Activated CD4-positive, CD25-positive, alpha-beta regulatory T cell treated with anti-CD3 and anti-CD28 coated beads, Interleukin-2, amount 50 U/mL, for 16 hours (primary cell): ENCODE data around the gene IFNG.

Experiments used
- DNase-seq: peaks from one replicate; pipeline ENCODE4 v3.0.0-alpha.2; 2020; ENCODE audit warnings: low read depth, low spot score

IFNG gene

DNA sequence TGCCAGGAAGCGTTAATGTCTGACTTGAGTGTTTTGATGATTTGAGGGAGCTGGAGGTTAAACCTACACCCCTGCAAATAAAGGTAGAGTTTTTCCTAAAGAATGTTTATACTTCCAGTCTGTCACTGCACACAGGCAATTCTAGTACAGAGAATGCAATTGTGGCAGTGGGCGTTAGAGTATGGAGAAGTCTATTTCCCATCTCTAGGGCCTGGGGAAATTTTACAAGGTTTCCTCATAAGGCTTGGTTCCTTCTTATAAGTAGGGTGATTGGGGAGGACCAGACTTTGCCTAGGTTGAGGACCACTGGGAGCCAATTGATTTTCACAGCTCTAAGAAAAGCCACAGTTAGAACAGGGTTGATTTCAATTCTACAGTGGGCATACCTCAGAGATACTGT lies 44.3 kb downstream of the IFNG start:
- DNase-seq, result no peak

DNA sequence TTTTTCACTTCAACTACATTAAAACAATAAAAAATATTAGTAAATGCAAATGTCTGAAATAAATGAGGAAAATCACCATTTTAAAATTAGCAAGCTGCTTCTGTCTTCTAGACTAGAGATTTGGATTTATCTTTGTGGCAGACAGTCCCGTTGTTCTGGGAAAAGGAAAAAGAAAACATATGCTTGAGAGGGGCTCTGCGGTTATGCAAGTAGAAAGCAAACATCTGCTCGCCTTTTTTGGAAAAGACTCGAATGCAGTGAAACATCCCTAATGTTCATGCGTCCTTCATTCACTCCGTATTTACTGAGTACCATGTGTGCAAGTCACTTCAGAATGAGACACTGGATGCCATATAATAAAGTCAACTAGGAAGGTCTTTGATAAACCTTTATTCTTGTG lies 44.9 kb downstream of the IFNG start:
- no peak for DNase-seq

DNA sequence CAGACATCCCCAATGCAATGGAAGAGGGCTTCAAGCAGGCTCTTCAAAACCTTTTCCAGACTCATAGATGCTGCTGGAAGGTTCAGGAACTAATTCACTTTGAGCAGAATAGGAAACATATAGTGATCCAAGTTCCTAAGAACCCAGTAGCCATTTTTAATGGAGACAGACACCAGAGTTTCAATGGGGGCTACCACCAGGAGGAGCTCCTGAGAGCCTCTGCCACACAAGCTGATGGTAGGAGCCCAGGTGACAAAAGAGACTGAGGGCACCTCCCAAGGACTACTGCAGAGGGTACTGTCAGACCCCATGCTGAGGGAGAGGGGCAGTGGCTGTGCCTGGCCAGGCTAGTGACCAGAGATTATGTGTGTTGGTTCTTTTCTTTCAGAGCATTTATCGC lies 45.9 kb downstream of the IFNG start:
- no peak for DNase-seq

DNA sequence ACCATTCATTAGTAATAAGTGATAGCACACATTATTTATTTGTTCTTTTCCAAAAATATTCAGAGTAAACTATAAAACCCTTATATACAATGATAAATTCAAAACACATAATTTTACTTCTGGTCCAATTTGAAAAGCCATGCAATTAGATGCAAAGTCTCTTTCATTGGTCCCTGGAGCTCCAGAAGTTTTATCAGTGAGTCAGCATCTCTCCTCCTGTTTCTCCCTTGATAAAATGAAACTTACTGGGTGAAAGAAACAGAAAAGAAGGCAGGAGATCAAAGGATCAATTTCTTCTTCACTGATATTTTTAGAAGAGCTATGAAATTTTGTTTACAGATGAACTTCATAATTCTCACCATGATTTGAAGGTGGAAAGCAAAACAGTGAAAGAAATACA lies 47.5 kb downstream of the IFNG start:
- DNase-seq, result no peak

DNA sequence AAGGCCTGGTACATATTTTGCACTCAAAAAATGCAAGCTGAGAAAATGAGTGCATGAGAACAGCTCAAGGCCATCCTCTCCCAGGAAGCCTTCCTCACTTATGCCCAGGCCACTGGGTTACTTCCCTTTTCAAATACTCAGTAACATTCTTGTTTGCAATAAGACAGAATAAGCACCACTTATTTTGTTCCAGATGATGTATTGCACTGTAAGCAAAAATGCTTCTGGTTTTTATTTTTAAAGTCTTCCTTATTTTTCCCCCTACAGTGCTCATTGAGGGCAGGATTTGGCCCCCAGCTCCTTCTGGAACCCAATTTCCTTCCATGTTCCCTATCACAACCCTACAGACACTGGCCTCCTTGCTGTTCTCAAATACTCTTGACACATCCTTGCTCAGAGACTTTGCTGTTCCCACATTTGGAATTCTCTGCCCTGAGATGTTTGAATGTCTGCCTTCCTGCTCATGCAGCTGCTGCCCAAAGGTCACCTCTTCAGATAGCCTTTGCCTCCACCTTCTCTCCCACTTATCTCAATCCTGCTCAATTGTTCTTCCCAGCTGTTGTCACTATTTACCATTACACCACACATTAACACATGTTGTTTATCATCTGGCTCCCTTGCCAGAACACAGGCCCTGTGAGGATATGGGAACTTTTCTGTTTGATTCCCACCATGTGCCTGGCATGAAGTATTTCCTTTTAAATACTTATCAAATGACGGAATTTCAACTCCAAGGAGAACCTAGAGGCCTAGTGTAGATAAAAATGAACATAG lies 49.9 kb downstream of the IFNG start:
- no peak for DNase-seq

DNA sequence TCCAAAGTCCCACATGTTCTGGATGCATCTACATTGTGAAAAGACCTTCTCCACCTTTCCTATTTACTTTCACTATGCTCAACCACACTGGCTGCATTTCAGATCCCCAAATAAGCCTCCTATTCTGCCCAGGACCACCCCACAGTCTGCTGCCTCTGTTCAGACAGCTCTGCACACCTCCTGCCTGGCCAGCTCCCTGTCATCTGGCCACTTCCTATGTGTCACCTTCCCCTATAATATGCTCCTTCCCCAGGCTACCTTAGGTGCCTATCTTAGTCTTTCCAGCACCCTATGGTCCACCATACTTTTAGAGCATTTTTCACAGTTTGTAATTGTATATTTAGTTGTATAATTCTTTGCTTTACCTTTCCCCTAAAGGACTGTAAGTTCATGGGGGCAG lies 50.5 kb downstream of the IFNG start:
- DNase-seq, result no peak

DNA sequence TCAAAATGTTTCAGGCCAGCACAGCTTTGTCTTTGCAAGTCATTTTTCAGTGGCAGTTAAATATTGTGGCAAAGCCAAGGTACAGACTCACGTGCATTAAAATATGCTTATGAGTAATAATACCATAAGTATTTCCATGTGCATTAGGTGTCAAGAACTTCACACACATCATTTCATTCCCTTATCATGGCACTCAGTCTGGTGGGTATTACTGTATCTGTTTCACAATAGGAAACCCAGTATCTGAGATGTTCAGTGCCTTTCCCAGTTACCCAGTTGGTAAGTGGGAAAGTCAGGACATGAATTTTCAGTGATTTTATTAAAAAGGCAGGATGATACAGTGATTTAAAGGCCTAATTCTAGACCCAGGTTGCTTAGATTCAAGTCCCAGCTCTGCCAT lies 52.9 kb downstream of the IFNG start:
- no peak for DNase-seq

DNA sequence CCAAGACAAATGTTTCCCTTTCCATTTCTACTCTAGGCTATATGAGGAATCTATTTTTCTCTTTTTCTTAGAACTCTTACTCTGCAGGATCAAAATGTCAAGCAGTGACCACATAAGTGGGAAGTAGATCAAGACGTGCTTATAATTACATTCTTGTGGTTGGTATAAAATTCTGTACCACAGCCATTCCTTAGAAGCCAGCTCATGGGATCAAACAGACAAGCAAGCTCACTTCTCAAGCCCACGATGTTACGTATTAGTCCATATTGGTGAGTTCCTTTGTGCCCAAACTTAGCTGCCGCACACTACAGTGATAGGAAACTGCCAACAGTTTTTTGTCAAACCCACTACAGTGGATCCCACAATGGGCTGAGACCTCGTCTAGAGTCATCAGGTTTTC lies 53.4 kb downstream of the IFNG start:
- no peak for DNase-seq
